SKM-1 (cell line): Measurements from ENCODE around the gene CREBRF.
"Not testable (repeated sequence)": the region's sequence is repeated elsewhere in the genome, so short reads cannot be mapped to it uniquely, and the experiment has no call there.

ENCODE experiments used
- DNase-seq: peaks from one replicate; lab custom pipeline; 2025; ENCODE audit not compliant: unreplicated experiment; lab: John Stamatoyannopoulos, UW

The CREBRF gene

GRCh38 chr5:173076471-173076870 is 20.3 kb downstream of the CREBRF start:
- not testable (repeated sequence) for DNase-seq

DNA sequence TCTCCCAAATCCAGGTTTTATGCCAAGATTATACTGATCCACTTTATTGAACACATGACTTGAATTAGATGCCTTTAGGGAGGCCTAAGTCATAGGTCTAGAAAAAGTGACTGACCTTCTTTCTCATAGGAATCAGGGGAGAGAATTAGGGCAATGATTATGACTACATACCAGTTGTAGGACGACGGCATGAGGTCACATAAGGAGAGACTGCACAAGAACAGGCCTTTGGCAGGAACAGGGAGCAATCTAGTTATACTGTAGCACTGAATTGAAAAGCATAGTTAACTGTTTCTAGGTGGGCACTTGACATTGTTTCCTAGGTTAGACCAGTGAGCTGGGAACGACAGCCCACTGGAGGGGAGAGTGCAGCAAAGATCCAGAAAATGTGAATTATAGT is 22.7 kb downstream of the CREBRF start:
- no peak for DNase-seq

- no peak for DNase-seq
These were observed 33.4 kb downstream of the CREBRF start for GRCh38 chr5:173089581-173089980.

DNA sequence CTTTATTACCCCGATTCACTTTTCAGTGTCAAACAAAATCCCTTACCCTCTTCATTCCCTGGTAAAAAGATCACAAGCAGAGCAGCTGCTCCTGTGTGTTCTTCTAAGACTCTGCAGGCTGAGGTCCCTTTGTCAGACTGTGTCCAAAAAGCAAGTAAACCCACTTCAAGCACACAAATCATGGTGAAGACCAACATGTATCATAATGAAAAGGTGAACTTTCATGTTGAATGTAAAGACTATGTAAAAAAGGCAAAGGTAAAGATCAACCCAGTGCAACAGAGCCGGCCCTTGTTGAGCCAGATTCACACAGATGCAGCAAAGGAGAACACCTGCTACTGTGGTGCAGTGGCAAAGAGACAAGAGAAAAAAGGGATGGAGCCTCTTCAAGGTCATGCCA is 34.5 kb downstream of the CREBRF start:
- no peak for DNase-seq

- DNase-seq, result no peak
These were observed 35.8 kb downstream of the CREBRF start for GRCh38 chr5:173091981-173092380.

DNA sequence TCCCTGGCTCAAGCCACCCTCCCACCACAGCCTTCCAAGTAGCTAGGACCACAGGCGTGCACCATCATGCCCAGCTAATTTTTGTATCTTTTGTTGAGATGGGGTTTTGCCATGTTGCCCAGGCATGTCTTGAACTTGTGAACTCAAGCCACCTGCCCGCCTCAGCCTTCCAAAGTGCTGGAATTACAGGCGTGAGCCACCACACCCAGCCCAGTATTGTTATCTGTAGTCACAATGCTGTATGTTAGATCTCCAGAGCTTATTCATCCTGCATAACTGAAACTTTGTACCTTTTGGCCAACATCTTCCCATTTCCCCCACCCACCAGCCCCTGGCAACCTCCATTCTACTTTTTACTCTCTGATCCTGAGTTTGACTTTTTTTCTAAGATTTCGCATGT is 37.5 kb downstream of the CREBRF start:
- DNase-seq, result no peak

DNA sequence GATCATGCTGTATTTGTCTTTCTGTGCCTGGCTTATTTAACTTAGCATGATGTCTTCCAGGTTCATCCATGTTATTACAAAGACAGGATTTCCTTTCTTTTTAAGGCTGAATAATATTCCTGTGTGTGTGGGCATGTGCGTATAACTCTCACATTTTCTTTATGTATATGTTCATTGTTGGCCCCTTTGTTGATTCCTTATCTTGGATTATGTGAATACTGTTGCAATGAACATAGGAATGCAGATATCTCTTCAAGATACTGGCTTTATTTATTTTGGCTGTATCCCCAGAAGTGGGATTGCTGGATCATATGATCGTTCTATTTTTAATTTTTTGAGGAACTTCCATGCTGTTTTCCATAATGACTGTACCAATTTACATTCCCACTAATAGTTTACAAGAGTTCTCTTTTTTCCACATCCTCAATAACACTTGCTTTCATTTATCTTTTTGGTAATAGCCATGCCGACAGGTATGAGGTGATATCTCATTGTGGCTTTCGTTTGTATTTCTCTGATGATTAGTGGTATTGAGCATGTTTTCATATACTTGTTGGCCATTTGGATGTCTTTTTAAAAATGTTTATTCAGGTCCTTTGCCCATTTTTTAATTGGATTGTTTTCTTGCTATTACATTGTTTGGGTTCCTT is 38.0 kb downstream of the CREBRF start:
- no peak for DNase-seq

- no peak for DNase-seq
These were observed 42.6 kb downstream of the CREBRF start for GRCh38 chr5:173098787-173099186.

GRCh38 chr5:173099461-173099860 is 43.3 kb downstream of the CREBRF start:
- no peak for DNase-seq

DNA sequence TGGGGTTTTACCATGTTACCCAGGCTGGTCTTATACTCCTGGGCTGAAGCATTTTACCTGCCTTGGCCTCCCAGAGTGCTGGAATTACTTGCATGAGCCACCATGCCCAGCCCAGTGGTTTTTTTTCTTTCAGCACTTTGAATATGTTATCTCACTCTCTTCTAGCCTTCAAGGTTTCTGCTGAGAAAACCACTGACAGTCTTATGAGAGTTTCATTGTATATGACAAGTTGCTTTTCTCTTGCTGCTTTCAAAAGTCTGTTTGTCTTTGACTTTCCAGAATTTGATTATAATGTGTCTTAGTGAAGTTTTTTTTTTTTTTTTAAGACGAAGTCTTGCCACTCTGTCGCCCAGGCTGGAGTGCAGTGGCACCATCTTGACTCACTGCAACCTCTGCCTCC is 45.1 kb downstream of the CREBRF start:
- no peak for DNase-seq

GRCh38 chr5:173103411-173103810 is 47.3 kb downstream of the CREBRF start:
- no peak for DNase-seq

DNA sequence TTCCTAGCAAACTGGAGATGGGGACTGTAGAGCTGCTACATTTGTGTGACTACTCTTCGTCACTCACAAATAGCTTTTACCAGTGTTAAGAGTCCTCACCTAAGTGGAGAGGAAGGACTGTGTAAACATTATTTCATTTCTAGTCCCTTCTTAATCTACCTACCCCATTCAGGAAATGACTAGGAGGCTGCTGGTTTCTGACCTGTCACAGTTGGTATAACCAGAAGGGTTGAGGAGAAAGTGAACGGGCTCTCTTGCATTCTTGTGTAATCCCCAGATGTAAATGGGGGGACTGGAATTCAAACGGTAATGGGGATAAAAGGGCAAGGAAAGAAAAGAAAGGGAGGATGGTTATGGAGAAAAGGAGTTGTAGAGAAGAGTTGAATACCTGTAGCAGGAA is 52.8 kb downstream of the CREBRF start:
- no peak for DNase-seq

- DNase-seq, result no peak
These were observed 58.4 kb downstream of the CREBRF start for GRCh38 chr5:173114536-173114935.

GRCh38 chr5:173119719-173120118 is 63.6 kb downstream of the CREBRF start:
- no peak for DNase-seq

GRCh38 chr5:173123416-173123815 is 67.3 kb downstream of the CREBRF start:
- DNase-seq, result no peak

GRCh38 chr5:173132166-173132565 is 76.0 kb downstream of the CREBRF start:
- not testable (repeated sequence) for DNase-seq

GRCh38 chr5:173138707-173139106 is 82.6 kb downstream of the CREBRF start:
- no peak for DNase-seq

- no peak for DNase-seq
These were observed 83.5 kb downstream of the CREBRF start for GRCh38 chr5:173139631-173140030.

DNA sequence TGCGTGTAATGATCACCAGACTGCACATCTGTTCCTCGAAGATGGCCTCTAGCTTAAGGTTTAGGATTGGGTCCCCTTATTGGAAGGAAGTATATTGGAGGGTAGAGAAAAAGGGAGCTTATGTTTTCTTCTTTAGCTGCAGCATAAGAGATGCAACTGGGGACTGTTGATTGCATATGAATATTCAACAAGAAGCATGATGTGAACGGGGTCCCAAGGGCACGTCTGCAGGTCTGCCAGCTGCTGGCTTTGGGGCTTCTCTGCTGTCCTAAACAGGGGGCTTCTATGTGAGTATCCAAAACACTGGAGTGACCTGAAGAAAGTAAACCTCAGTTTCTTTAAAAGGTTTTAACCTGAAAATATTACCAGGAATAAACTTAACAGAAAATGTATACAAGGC is 84.6 kb downstream of the CREBRF start:
- no peak for DNase-seq

- DNase-seq, result no peak
These were observed 87.4 kb downstream of the CREBRF start for GRCh38 chr5:173143567-173143966.

DNA sequence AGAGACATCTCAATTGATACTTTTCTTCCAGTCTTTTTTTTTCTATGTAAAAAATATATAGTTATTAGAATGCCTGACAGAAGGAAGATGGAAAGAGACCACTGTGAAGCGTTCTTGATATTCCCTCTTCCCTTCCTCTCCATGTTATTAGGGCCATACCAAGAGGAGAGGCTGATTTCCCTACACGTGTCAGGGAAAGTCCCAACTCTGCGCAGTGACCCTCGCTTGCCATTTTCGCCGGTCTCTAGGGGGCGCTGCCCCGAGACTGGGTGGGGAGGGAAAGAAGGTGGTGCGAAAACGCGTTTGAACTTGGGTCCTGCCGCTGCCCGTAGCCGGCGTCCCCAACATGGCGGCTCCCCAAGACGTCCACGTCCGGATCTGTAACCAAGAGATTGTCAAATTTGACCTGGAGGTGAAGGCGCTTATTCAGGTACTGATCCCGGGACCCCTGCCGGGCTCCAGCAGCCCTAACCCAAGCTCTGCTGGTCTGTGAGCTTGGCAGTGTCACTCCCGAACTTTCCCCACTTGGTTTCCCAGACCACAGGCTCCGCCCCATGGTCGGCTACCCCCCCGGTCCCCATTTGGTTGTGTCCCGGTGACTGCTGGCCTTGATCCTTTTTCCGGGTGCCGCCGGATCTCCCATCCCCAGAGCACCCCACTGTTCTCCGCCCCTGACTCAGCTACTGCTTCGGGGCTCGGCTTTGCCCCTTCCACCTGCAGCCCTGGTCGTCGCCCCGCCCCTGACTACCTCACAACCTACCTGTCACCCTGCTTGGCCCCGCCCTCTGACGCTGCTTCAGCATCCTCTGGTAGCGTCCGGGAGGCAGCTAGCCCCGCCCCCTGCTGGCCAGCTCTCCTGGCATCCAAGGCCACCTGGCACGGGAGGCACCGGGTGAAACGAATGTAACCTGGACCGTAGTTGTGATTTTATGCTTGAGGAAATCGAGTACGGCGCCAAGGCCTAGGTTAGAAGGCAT is 88.3 kb downstream of the CREBRF start, which contains the start of gene BNIP1:
BNIP1 (plus strand) TSS at position 332 of the 977 bp plus-strand sequence; CDS start at position 347, 15 bp downstream.
- DNase-seq, result peak; percentile 75

GRCh38 chr5:173148354-173148753 is 92.2 kb downstream of the CREBRF start:
- DNase-seq, result no peak
